Colonic mucosa (tissue), 4 donors: Measurements from ENCODE around the gene GSS. TPM values are rescaled to one million over a fixed set of nuclear protein-coding genes. Genes with fewer than 3 reads are reported as not detected.

ENCODE experiments used
- DNase-seq: peaks from one replicate; pipeline ENCODE4 v3.0.0-alpha.2; 2020
- H3K27ac ChIP-seq: fragments of 200-600 bp; one replicate; pipeline ENCODE4 v1.8.0; 2021
- H3K27me3 ChIP-seq: fragments of 200-600 bp; one replicate; pipeline ENCODE4 v1.8.0; 2021
- H3K36me3 ChIP-seq: fragments of 200-600 bp; one replicate; pipeline ENCODE4 v1.8.0; 2021
- H3K4me1 ChIP-seq: fragments of 200-600 bp; one replicate; pipeline ENCODE4 v1.8.0; 2021; ENCODE audit warnings: mild to moderate bottlenecking
- H3K4me3 ChIP-seq: fragments of 200-600 bp; one replicate; pipeline ENCODE4 v1.8.0; 2021
- H3K9ac ChIP-seq, 2 donors: one replicate each; pipeline ENCODE4 v1.7.0; 2013; ENCODE audit warnings: control low read depth in 2 of 2, low read depth in 2 of 2, low read length in 2 of 2
- H3K9me3 ChIP-seq: fragments of 200-600 bp; one replicate; pipeline ENCODE4 v1.8.0; 2021
- CTCF ChIP-seq: fragments of 200-600 bp; IDR thresholded peaks from one replicate; pipeline ENCODE4 v1.8.0; 2022; ENCODE audit warnings: antibody characterized with exemption, mild to moderate bottlenecking
- intact Hi-C: fragments of 100-400 bp; cut with DNase I; formaldehyde crosslinking; loops from one replicate; pipeline ENCODE4 v1.14.1; 2022
- total RNA-seq, 2 donors: library from RNA; stranded (reverse); fragmentation: NEBNext Ultra II Directional in 1 of 2; extraction: Animal tissue kit (Norgen Biotek cat#: 25700) in 1 of 2; gene quantifications; one replicate each; pipeline ENCODE4 v1.2.1, GENCODE V29; 2021
- donor health status: healthy.
- donor health status: DM: no; HTN: no; CAD: no.
- donor health status: DM: no; HTN: no; CAD: no.

GSS gene
- total RNA-seq, 2 donors from 2014 or later: 83.4 to 109 TPM

GRCh38 chr20:34990661-34991214, 35.1 kb upstream of the GSS start:
- no peak for TF ChIP-seq CTCF
- intact Hi-C loops: no loop called here
- Histone ChIP-seq H3K4me3 (no peak overlapping the region), H3K36me3 (no peaks in the 10 kb centered on the region), H3K9me3 (no peaks in the 10 kb centered on the region), H3K9ac (no peak overlapping the region), H3K27me3 (no peaks in the 10 kb centered on the region), H3K4me1 (no peaks in the 10 kb centered on the region), H3K27ac (no peak overlapping the region)
- no peak for DNase-seq

- Histone ChIP-seq H3K4me3 (no peak overlapping the region), H3K36me3 (no peaks in the 10 kb centered on the region), H3K27ac (no peak overlapping the region), H3K9me3 (no peaks in the 10 kb centered on the region), H3K27me3 (no peaks in the 10 kb centered on the region), H3K4me1 (no peaks in the 10 kb centered on the region), H3K9ac (no peak overlapping the region)
- DNase-seq: no peak
- TF ChIP-seq CTCF: no peak
- intact Hi-C loops: no loop called here
Measured at GRCh38 chr20:34990231-34990630, 34.6 kb upstream of the GSS start.

- Histone ChIP-seq H3K27me3 (no peaks in the 10 kb centered on the region), H3K4me1 (no peaks in the 10 kb centered on the region), H3K36me3 (no peaks in the 10 kb centered on the region), H3K27ac (no peak overlapping the region), H3K9me3 (no peaks in the 10 kb centered on the region), H3K9ac (no peak overlapping the region), H3K4me3 (no peak overlapping the region)
- no peak for TF ChIP-seq CTCF
- DNase-seq: no peak
- intact Hi-C loops: no loop called here
Measured at GRCh38 chr20:34989670-34990069, 34.1 kb upstream of the GSS start.

- H3K9ac ChIP-seq: no peak overlapping the region
- DNase-seq: no peak
- H3K4me3 ChIP-seq: no peak overlapping the region
- intact Hi-C loops: no loop called here
- no peak for TF ChIP-seq CTCF
- H3K4me1 ChIP-seq: peaks cover 3% of the 10 kb centered on the region
- H3K9me3 ChIP-seq: no peaks in the 10 kb centered on the region
- H3K36me3 ChIP-seq: no peaks in the 10 kb centered on the region
- H3K27ac ChIP-seq: no peak overlapping the region
- H3K27me3 ChIP-seq: no peaks in the 10 kb centered on the region
Measured at GRCh38 chr20:34989118-34989517, 33.5 kb upstream of the GSS start.

- intact Hi-C loops: no loop called here
- H3K9ac ChIP-seq: no peak overlapping the region
- no peak for DNase-seq
- TF ChIP-seq CTCF: no peak
- H3K27me3 ChIP-seq: no peaks in the 10 kb centered on the region
- no peaks in the 10 kb centered on the region for H3K36me3 ChIP-seq
- H3K27ac ChIP-seq: no peak overlapping the region
- no peaks in the 10 kb centered on the region for H3K9me3 ChIP-seq
- H3K4me3 ChIP-seq: no peak overlapping the region
- H3K4me1 ChIP-seq: peaks cover 11% of the 10 kb centered on the region
Measured at GRCh38 chr20:34988191-34988540, 32.6 kb upstream of the GSS start.
